ENCODE data around the gene CACNA1D.
A peak's percentile ranks its signal among the peaks of the same experiment; 100 is the strongest.
"Not testable (repeated sequence)": the region's sequence is repeated elsewhere in the genome, so short reads cannot be mapped to it uniquely, and the experiment has no call there.

The CACNA1D gene

DNA sequence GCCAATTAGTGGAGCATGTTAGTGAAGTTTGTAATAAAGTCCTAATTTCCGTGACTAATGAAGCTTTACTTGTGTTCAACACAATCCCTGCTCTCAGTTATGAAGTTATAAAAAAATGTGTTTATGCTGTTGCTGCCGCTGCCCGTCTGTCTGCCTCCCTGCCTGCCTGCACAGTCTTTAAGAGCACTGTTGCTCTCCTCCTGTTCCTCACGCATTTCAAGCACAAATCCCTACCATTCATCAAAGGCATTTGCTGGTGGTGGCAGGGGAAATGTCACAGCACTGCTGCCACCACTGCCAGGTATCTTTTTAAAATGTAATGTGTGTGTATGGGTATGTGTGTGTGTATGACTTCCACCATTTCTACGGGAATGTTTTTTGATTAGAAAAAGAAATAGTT lies 58.8 kb downstream of the CACNA1D start:
- DNase-seq (ENCODE audit: insufficient read length, low spot score) (no peak), FAIRE-seq (no peak)
- TF ChIP-seq SPI1 (IDR thresholded peaks at IDR 0.05; ENCODE audit: low read depth, low read length) (no peak), POLR2AphosphoS5 (IDR thresholded peaks at IDR 0.05; ENCODE audit: low read depth, low read length) (no peak), POLR2A (IDR thresholded peaks at IDR 0.05; ENCODE audit: low read depth, low read length) (no peak), TAF1 (IDR thresholded peaks at IDR 0.05; ENCODE audit: low read depth, low read length) (no peak), POU2F2 (IDR thresholded peaks at IDR 0.05; ENCODE audit: low read depth, low read length) (no peak), PAX5 (IDR thresholded peaks at IDR 0.05; ENCODE audit: insufficient read depth, low read length, severe bottlenecking) (no peak)

DNA sequence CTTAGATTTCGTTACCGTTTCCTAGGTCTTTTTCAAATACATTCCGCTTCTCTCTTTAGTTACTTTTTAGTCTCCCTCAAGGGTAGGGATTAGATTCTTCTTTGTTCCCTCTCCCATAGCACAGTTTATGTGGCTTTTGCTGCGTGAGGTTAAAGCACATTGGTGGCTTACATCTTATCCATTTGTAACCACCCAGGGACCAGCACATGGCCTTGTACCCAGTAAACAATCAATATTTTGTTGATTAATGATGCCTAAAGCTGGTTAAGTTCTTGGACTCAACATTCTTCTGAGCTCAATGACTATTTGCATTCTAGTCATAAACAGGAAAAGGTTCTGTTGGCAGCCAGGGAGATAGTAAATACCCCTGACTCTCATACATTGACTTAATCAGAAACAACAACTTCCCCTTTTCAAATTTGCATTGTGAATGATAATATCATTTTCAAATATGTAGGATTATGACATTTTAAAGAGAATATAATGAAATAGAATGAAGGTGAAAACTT lies 60.2 kb downstream of the CACNA1D start:
- peak; percentile 17 for DNase-seq (ENCODE audit: insufficient read length, low spot score)
- no peak for TF ChIP-seq PAX5 (IDR thresholded peaks at IDR 0.05; ENCODE audit: insufficient read depth, low read length, severe bottlenecking)
- no peak for TF ChIP-seq POLR2AphosphoS5 (IDR thresholded peaks at IDR 0.05; ENCODE audit: low read depth, low read length)
- TF ChIP-seq POU2F2 (IDR thresholded peaks at IDR 0.05; ENCODE audit: low read depth, low read length), result no peak
- TF ChIP-seq POLR2A (IDR thresholded peaks at IDR 0.05; ENCODE audit: low read depth, low read length), result no peak
- peak; percentile 32; the same call in 1 of the 2 replicates for TF ChIP-seq SPI1 (IDR thresholded peaks at IDR 0.05; ENCODE audit: low read depth, low read length)
- TF ChIP-seq TAF1 (IDR thresholded peaks at IDR 0.05; ENCODE audit: low read depth, low read length), result no peak

DNA sequence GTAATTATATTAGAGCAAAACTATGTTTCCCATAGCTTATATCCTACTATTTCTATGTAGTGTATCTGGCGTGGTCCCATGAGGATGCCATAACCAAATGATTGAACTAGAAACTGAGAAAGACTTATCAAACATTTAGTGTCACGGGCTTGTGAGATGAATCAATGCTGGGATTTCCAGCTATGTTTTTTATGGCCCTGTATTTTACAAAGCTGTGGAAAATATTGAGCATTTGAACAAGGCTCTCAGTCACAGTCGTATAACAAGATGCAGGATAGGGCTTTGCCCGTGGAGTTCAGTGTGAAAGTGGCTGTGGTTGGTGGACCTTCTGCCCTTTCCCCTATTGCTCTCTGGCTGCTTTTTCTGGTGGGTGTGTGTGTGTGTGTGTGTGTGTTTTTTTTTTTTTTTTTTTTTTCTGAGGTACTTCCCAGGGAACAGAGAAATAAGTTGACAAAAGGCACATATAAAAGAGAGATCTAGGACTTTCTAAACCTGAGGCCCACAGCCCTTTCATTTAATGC lies 60.7 kb downstream of the CACNA1D start:
- FAIRE-seq (peak; percentile 85), DNase-seq (ENCODE audit: insufficient read length, low spot score) (no peak)
- TF ChIP-seq TAF1 (IDR thresholded peaks at IDR 0.05; ENCODE audit: low read depth, low read length) (no peak), SPI1 (IDR thresholded peaks at IDR 0.05; ENCODE audit: low read depth, low read length) (no peak), POU2F2 (IDR thresholded peaks at IDR 0.05; ENCODE audit: low read depth, low read length) (peak; percentile 39; the same call in 1 of the 2 replicates)

More for the DNA sequence above, 60.2 kb downstream of the CACNA1D start:
- peak; percentile 76 for FAIRE-seq

DNA sequence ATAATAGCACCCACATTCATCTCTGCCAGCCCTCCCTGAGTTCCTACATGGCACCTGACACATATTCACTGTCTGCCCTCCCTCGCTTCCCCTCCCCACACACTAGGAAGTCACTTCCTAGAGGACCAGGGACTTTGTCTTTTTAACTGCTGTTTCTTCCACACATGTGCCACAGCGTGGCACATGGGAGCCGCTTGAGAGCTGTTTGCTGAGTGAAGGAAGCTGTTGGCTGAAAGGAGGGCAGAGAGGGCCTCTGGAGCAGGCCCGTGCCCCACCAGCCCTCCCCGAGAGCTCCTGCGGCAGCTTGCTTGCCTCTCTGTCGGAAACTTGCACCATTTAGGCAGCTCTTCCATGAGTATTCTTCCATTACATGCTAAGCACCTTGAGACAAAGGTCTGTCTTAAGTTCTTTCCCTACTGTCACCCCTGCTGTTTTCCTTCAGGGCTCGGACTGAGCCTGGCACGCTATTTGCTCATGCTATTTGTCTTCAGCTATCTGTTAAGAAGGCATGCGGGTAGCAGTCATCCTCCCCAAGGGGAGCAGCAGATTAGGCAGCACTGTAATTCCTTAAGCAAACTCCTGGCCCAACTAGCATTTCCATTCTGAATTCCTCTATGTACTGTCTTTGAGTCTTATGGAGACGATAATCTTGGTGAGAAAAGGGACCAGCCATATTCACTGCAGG lies 72.2 kb downstream of the CACNA1D start:
- TF ChIP-seq POLR2AphosphoS5 (IDR thresholded peaks at IDR 0.05; ENCODE audit: low read depth, low read length) (no peak), POU2F2 (IDR thresholded peaks at IDR 0.05; ENCODE audit: low read depth, low read length) (no peak), TAF1 (IDR thresholded peaks at IDR 0.05; ENCODE audit: low read depth, low read length) (no peak), SPI1 (IDR thresholded peaks at IDR 0.05; ENCODE audit: low read depth, low read length) (no peak), POLR2A (IDR thresholded peaks at IDR 0.05; ENCODE audit: low read depth, low read length) (no peak), PAX5 (IDR thresholded peaks at IDR 0.05; ENCODE audit: insufficient read depth, low read length, severe bottlenecking) (no peak)
- DNase-seq (ENCODE audit: insufficient read length, low spot score) (no peak), FAIRE-seq (no peak)

DNA sequence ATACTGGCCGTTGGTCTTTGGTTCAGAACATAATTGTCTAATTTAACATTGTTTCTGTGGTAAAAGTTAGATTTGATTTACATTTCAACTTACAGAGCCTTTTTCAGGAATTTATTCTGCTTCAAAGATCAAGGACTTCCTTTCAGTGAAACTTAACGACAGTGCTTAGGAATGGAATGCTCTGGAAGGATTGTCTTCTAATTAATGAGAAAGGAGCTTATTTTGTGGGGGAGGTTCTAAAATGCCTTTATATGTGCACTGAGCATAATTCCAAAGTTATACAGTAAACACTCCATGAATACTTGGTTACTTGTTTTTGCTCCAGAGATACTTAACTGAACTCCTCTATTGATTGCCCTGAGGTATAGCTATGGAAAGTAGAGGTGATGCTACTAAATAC lies 75.7 kb downstream of the CACNA1D start:
- FAIRE-seq (no peak), DNase-seq (ENCODE audit: insufficient read length, low spot score) (no peak)
- TF ChIP-seq PAX5 (IDR thresholded peaks at IDR 0.05; ENCODE audit: insufficient read depth, low read length, severe bottlenecking), result no peak
- TF ChIP-seq POLR2AphosphoS5 (IDR thresholded peaks at IDR 0.05; ENCODE audit: low read depth, low read length), result no peak
- TF ChIP-seq TAF1 (IDR thresholded peaks at IDR 0.05; ENCODE audit: low read depth, low read length), result no peak
- TF ChIP-seq POLR2A (IDR thresholded peaks at IDR 0.05; ENCODE audit: low read depth, low read length), result no peak
- TF ChIP-seq POU2F2 (IDR thresholded peaks at IDR 0.05; ENCODE audit: low read depth, low read length), result no peak
- no peak for TF ChIP-seq SPI1 (IDR thresholded peaks at IDR 0.05; ENCODE audit: low read depth, low read length)

DNA sequence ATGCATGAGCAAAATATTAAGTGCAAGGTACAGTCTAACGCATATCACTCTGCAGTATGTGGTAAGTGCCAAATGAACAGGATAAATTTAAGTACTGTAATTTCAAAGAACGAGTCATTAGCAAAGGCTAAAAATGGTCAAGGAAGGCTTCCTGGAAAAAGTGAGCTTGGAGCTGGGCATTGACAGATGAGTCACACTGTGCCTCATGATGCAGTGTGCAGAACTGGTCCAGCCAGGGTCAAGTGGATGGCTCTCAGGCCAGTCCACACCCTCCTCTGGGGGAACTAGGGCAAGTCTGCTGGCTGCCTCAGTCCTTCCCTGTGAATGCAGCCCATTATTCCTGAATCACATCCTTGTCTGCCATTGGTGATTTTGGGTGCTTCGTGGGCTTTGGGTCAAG lies 76.3 kb downstream of the CACNA1D start:
- no peak for DNase-seq (ENCODE audit: insufficient read length, low spot score)
- FAIRE-seq, result no peak

DNA sequence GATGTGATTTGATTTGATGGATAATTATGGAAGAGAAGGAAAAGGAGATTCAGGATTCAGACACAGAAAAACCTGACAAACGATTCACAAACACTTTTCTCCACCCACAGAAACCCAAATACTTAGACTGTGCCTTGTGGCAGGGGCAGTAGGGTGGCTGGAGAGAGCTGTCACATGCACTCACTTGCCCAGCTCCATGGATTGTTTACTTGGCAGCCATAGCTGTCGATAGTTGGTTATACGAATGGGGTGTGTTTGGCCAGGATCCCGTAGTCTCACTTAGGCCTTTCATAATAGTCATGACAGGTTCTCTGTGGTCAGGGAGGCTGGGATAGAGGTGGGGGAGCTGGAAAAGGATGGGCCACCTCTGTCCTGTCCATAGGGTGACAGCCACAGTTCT lies 76.9 kb downstream of the CACNA1D start:
- TF ChIP-seq POLR2A (IDR thresholded peaks at IDR 0.05; ENCODE audit: low read depth, low read length), result no peak
- TF ChIP-seq SPI1 (IDR thresholded peaks at IDR 0.05; ENCODE audit: low read depth, low read length), result no peak
- no peak for TF ChIP-seq PAX5 (IDR thresholded peaks at IDR 0.05; ENCODE audit: insufficient read depth, low read length, severe bottlenecking)
- no peak for TF ChIP-seq POU2F2 (IDR thresholded peaks at IDR 0.05; ENCODE audit: low read depth, low read length)
- TF ChIP-seq TAF1 (IDR thresholded peaks at IDR 0.05; ENCODE audit: low read depth, low read length), result no peak
- TF ChIP-seq POLR2AphosphoS5 (IDR thresholded peaks at IDR 0.05; ENCODE audit: low read depth, low read length), result no peak
- FAIRE-seq (no peak), DNase-seq (ENCODE audit: insufficient read length, low spot score) (no peak)

More for the DNA sequence above, 76.3 kb downstream of the CACNA1D start:
- TF ChIP-seq PAX5 (IDR thresholded peaks at IDR 0.05; ENCODE audit: insufficient read depth, low read length, severe bottlenecking) (no peak), TAF1 (IDR thresholded peaks at IDR 0.05; ENCODE audit: low read depth, low read length) (no peak)

DNA sequence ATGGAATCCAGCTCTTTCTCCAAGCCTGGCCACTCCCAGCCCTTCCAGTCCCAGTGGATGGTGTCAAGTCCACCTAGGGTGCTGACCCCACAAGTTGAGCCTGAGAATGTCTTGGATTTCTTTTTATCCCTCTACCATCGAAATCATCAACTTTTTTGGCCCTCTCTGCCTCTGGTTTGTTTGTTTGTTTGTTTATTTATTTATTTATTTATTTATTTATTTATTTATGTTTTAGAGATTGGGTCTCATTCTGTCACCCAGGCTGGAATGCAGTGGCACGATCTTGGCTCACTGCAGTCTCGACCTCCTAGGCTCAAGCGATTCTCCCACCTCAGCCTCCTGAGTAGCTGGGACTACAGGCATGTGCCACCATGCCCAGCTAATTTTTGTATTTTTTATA lies 77.8 kb downstream of the CACNA1D start:
- not testable (repeated sequence) for DNase-seq (ENCODE audit: insufficient read length, low spot score); FAIRE-seq

DNA sequence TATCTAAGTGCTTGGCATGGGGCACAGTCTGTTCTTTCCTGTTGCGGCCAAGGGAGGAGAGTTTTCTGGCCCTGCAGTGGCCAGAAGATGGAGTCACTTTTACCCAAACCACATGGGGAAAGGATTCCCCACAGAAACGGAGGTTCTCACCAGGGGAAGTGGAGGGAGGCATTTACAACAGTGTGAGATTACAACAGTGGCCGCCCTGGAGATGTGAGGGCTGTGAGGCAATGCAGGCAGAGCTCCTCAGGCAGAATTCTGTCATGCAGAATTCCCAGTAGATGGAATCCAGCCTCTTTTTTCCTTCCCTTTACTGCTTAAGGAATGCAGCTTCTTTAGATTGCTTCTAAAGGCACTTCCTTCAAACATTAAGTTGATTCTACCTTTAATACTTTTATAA lies 83.1 kb downstream of the CACNA1D start:
- FAIRE-seq, result no peak
- no peak for TF ChIP-seq SPI1 (IDR thresholded peaks at IDR 0.05; ENCODE audit: low read depth, low read length)
- no peak for TF ChIP-seq POLR2AphosphoS5 (IDR thresholded peaks at IDR 0.05; ENCODE audit: low read depth, low read length)
- no peak for TF ChIP-seq TAF1 (IDR thresholded peaks at IDR 0.05; ENCODE audit: low read depth, low read length)
- TF ChIP-seq PAX5 (IDR thresholded peaks at IDR 0.05; ENCODE audit: insufficient read depth, low read length, severe bottlenecking), result no peak
- no peak for TF ChIP-seq POU2F2 (IDR thresholded peaks at IDR 0.05; ENCODE audit: low read depth, low read length)
- TF ChIP-seq POLR2A (IDR thresholded peaks at IDR 0.05; ENCODE audit: low read depth, low read length), result no peak
- DNase-seq (ENCODE audit: insufficient read length, low spot score), result no peak

DNA sequence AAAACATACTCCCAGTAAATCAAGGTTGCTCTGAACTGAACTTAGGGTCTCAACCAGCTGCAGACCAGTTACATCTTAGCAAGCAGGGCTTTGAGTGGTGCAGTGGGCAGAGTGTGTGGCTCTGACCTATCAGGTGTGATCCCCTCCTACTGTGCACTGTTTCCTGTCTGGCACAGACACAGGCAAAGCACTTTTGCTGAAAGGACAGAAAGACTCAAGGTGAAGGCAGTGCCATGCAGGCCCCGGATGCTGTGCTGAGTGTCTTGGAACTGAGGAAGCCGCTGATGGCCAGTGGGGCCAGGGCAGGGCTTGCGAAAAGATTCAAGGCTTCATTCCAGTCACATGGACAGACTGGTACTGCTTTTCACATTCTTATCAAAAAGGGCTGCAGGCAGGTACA lies 85.2 kb downstream of the CACNA1D start:
- FAIRE-seq (no peak), DNase-seq (ENCODE audit: insufficient read length, low spot score) (no peak)
- no peak for TF ChIP-seq TAF1 (IDR thresholded peaks at IDR 0.05; ENCODE audit: low read depth, low read length)
- no peak for TF ChIP-seq POLR2AphosphoS5 (IDR thresholded peaks at IDR 0.05; ENCODE audit: low read depth, low read length)
- TF ChIP-seq POU2F2 (IDR thresholded peaks at IDR 0.05; ENCODE audit: low read depth, low read length), result no peak
- no peak for TF ChIP-seq SPI1 (IDR thresholded peaks at IDR 0.05; ENCODE audit: low read depth, low read length)
- no peak for TF ChIP-seq POLR2A (IDR thresholded peaks at IDR 0.05; ENCODE audit: low read depth, low read length)
- no peak for TF ChIP-seq PAX5 (IDR thresholded peaks at IDR 0.05; ENCODE audit: insufficient read depth, low read length, severe bottlenecking)
